Neural cell (in vitro differentiated cells): ENCODE data around the gene OPRL1.

Experiments
- SMC3 ChIP-seq: fragments of 450-650 bp; conservative IDR thresholded peaks from 2 replicates; pipeline ENCODE4 v1.6.1; 2014; ENCODE audit warnings: antibody characterized with exemption, mild to moderate bottlenecking, moderate library complexity; ENCODE audit not compliant: poor library complexity
- TF ChIP-seq, protein P1 (sequence below): fragments of 450-650 bp; IDR thresholded peaks from 2 replicates; pipeline ENCODE4 v1.5.1; 2014; ENCODE audit warnings: antibody characterized with exemption, mild to moderate bottlenecking, moderate library complexity; ENCODE audit not compliant: poor library complexity, severe bottlenecking

DNA sequence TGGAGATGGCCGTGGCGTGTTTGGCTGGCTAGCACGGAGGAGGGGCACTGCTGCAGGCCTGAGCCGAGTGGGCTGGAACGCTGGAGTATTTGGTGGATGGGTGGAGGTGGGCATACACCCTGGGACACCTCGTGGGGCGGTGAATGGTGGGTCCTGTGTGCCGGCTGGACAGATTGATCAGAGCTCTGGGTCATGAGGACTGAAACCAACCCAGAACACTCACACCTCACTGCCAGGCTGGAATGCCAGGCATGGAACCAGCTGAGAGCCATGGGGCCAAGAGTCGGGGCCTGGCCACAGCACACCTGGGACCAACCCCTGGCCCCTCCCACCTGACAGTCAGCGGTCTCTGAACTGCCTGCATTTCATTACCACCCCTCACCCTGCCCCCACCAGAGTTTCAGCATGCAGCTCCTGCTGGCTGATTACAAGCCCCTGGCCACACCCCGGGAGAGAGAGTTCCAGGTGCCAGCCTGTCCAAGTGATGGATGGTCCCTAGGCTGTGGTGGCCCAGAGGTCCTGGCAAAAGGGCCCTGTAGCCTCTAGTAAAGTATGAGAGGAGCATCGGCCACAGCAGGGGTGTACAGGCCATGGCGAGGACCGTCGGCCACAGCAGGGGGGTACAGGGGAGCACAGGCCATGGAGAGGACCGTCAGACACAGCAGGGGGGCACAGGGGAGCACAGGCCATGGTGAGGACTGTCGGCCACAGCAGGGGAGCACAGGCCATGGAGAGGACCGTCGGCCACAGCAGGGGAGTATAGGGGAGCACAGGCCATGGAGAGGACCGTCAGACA lies 24.2 kb downstream of the OPRL1 start:
- TF ChIP-seq, protein P1, sequence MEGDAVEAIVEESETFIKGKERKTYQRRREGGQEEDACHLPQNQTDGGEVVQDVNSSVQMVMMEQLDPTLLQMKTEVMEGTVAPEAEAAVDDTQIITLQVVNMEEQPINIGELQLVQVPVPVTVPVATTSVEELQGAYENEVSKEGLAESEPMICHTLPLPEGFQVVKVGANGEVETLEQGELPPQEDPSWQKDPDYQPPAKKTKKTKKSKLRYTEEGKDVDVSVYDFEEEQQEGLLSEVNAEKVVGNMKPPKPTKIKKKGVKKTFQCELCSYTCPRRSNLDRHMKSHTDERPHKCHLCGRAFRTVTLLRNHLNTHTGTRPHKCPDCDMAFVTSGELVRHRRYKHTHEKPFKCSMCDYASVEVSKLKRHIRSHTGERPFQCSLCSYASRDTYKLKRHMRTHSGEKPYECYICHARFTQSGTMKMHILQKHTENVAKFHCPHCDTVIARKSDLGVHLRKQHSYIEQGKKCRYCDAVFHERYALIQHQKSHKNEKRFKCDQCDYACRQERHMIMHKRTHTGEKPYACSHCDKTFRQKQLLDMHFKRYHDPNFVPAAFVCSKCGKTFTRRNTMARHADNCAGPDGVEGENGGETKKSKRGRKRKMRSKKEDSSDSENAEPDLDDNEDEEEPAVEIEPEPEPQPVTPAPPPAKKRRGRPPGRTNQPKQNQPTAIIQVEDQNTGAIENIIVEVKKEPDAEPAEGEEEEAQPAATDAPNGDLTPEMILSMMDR: no peak
- TF ChIP-seq SMC3: no peak
